HG02642 (cell line): ENCODE measurements around the gene SOX6.
"Not testable (repeated sequence)": the region's sequence is repeated elsewhere in the genome, so short reads cannot be mapped to it uniquely, and the experiment has no call there.

Source experiments
- ATAC-seq: cut with Tn5 transposase; IDR thresholded peaks from one replicate; pipeline ENCODE4 v1.9.1; 2021; ENCODE audit warnings: mild to moderate bottlenecking; ENCODE audit not compliant: unreplicated experiment, poor library complexity

SOX6 gene

DNA sequence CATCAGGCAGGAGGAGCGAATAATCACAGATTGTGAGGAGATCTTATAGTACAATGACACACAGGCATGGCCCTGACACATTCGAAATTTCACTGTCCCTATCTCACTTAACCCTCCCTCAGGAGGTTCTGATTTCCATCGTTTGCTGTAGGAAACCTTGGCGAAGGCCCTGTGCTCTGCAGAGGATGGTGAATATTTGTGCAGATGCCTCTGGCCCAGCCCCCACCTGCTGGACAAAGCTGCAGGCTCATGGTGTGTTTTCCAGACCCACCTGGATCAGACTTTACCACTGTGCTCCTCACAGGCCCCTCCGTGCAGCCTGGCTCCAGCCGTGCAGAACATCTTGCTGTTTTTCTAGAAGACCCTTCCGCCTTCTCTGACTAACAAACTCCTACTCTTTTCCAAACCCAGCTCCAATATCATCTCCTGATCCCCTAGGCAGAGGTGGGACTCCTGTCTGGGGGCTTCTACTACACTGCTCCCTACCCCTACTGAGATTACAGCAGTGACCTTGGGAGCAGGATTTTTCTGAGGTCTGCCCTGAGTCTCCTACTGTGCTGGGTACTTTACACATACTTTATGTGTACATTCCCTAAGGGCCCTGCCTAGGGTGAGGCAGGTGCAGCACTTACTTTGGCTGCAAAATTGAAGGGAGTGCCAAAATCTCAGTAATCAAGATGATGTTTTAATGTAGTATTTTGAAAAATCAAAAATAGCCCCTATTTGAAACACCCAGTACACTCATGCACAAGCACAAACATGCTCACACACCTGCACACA is 412.7 kb downstream of the SOX6 start:
- no peak for ATAC-seq

DNA sequence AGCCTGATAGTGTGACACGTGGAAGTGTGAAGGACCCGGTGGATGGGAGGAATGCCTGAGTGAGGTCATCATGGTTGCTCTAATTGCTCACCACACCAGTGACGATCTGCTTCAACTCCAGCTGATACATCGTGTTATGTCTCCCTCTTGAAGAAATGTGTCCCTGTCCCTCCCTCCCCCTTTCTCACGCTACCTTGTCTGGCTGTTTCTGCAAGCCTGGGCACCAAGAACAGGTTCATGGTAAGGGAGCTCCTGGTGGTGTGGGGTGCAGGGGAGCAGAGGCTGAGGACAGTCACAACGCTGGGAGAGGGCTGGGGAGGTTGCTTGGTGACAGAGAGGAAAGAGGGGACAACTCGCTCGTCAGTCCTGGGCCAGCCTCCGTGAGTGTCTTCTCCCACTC is 413.4 kb downstream of the SOX6 start:
- no peak for ATAC-seq

DNA sequence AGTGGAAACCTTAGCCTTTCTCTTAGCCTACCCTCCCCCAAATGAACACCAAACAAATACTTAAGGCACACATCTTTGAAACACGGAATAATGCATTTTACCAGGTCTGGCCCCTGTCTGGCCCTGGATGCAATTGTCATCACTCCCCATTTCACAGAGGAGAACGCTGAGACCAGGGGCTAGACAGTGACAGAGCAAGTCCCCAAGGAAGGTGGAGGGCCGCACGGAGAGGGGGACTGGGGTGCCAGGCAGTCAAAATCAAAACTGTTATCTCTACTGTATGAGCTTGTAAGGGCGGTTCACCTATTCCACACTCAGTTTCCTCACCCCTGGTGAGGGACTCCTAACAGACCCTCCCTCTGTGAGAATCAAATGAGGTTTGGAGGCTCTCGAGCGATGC is 414.2 kb downstream of the SOX6 start:
- ATAC-seq = no peak

DNA sequence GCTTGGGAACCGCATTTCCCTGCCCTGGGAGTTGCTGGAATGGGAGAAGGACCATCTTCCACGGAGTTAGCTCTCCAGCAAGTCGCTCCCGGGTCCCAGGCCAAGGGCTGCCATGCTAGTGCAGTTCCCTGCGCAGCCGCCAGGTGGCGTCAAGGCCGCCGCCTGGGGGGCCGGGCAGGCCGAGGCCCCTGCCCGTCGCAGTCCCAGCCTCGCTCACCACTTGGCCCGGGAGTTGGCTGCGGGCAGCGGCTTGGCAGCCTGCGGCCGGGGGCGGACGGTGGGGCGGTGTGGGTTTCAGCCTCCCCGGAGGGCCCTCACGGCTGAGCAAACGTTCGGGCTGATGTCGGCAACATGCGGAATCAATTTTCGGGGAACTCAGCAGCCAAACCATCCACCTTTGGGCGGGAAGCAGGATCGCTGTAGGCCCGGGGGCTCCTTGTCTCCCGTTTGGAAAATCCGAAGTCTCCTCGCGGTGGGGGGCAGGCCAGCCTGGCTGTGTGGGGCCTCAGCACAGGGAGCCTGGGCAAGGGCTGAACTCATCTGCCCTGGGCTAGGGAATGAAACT is 415.1 kb downstream of the SOX6 start:
- ATAC-seq = peak; percentile 62

DNA sequence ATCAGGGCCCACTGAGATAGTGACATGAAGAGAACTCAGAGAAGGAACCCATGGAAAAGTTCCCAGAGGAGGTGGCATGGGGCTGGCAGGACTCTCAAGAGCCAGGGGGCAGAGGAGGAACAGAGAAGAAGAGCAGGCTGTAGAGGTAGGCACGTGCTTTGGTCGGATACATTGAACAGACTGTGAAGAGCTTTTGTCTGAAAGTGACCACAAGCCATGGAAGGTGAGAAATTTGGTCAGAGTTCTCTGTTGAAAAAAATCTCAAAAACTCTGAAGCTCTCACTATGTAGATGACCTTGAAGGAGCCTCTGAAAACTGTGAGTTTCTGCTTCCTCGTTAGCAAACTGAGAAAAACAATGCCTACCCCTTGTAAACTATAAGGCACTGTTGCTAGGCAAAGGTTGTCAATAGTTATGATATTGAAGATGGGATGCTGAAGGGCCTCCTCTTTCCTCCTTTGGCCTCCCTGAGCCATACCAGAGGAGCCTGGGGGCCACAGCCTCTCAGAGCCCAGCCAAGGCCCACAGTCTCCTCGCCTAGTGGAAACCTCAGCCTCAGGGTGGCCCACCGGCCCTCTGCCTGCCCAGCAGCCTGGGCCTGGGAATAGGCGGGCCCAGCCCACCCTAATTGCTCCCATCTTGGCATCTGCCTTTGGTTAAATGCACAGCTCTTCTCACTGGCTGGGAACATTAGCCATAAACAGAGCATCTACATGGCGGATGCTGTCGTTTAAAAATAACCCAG is 415.7 kb downstream of the SOX6 start:
- ATAC-seq = no peak

DNA sequence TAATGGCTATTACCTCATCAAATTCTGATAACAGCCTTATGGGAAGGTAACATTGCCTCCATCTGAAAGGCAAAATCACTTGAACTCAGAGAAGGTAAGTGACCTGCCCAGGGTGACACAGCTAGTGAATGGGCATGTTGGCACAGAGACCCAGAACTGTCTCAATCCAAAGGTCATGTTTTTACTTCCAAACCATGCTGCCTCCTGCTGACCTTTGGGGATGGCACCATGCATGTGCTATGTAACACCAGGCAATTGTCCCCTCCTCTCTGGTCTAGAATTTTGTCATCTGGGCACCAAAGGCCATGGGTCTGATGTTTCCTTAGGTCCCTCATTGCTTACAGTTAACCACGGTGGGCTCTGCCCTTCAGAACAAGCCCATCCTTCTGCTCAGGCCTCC is 417.4 kb downstream of the SOX6 start:
- ATAC-seq = no peak

DNA sequence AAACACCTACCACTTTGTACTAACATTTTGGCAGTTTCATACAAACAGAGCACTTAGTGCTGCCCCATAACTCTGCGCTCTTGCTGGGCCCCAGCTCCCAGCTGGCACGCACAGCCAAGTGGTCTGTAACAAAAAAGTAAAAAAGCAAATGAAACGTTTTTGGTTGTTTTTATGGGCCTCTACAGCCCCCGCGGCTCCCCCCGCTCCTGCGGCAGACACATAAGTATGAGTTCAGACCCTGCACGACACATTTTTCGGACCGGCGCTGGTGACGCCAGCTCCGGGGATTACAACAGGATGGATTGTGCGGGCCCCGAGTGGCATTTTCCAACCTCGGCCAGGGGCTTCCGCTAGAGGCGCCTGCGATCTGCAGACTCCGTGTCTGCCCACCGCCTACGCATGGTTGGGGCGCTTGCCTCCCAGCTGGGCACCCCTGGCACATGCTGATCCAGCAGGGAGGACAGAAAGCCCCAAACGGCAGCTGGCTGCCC is 418.2 kb downstream of the SOX6 start:
- ATAC-seq = no peak

DNA sequence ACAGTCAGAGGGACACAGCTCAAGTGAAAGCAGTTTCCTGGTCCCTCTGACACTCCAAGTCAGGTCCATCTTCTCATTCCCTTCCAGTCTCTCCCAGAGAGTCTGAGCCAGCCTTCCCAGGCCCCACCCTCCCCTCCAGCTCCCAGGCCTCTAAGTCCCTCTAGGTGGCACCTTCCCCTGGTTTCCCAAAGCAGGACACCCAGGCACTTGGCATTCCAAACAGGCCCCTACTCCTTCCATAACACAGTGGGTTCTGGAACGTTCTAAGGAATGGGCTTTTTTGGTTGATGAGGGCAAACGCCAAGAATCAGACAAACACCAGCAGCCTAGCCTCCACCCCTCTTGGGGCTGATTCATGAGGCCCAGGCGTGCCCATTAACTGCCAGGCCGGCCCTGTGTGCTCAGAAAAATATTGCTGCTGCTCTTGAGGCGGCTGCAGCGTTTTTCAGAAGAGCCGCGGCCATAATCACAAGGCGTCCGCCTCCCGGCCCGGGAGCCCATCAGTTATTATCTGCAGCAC is 418.7 kb downstream of the SOX6 start:
- ATAC-seq = no peak

DNA sequence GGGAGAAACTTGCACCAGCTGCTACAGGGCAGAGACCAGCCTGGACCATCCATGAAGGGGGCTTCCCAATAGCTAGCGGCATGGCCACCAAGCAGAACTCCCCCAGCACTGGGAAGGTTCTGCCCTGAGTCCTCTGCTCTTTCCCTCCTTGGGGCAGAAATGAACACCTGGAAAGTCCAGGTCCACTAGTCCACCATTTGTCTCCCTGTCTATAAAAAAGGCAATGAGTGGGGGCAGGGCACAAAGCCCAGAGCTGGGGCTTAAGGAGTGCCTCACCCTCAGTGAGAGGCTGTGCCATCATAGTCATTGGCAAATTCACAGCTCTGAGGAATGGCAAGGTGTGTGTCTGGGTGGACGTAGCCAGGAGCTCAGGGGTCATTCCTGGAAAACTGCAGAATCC is 420.3 kb downstream of the SOX6 start:
- no peak for ATAC-seq

DNA sequence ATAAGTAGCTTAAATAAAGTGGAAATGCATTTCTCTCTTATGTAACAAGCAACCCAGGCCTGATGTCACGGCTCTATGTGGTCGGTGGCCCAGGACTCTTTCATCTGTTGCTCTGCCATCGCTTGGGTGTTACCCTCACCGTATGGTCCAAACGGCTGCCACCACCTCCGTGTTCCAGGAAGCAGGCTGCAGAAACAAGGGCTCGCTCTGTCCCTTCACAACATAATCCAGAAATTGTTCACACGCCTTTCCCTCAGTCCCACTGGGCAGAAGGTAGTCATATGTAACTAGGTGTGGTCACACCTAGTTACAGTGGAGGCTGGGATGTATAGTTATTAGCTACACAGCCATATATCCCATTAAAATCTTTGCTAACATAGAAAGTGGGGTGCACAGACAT is 421.0 kb downstream of the SOX6 start:
- ATAC-seq = no peak

DNA sequence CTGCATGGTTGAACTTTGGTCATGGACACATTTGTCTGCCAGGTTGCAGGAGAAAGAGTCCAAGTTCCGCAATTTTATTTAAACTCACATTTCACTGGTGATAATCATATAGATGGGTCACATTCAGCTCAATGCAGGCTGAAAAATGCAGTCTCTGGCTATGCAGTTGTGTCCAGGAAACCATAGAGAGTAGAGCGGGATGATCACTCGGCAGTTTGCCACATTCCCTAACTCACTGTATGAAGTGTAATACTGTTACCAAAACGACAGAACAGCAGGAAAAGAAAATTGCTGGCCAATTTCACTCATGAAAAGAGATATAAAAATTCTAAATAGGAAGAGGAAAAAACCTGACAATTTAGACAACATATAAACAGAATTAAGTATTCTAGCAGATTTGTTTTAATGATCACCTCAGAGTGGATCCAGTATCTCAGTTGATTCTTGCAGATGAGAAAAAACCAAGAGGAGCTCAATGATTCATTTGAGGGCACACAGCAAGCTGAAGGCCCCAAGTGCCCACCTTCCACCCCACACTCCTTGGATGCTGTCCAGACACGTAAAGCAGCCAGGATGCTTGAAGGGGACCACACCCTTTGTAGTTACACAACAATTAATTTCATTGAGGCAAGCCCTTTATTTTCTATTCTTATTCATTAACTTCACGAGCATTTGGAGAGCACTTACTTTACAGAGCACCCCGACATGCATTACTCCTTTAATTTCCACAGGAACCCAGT is 422.3 kb downstream of the SOX6 start:
- no peak for ATAC-seq

DNA sequence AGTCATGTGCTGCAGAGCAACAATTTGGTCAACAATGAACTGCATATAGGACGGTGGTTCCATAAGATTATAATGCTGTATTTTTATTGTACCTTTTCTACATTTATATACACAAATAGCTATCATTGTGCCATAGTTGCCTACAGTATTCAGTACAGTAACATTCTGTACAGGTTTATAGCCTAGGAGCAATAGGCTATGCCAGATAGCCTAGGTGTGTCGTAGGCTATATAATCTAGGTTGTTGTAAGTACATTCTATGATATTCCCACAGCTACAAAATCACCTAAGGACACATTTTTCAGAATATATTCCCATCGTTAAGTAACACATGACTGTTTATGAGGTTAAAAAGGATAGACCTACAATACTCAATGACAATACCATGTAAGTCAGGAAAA is 423.9 kb downstream of the SOX6 start:
- ATAC-seq = no peak

DNA sequence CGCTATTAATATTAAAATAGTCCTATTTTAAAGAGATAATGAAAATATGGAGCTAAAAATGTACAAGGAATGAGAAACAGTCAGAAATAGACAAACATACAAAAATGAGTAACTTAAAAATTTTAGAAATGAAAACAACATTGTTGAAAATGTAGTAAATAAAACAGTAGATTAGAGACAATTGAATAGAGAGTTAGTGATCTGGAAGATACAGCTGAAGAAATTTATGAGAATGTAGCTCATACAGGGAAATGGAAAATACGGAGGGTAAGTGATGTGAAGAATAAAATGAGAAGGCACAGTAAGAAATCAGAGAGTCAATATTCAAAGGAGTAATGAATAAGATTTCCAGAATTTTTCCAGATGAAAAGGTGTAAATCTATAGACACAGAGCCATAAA is 424.8 kb downstream of the SOX6 start:
- no peak for ATAC-seq

DNA sequence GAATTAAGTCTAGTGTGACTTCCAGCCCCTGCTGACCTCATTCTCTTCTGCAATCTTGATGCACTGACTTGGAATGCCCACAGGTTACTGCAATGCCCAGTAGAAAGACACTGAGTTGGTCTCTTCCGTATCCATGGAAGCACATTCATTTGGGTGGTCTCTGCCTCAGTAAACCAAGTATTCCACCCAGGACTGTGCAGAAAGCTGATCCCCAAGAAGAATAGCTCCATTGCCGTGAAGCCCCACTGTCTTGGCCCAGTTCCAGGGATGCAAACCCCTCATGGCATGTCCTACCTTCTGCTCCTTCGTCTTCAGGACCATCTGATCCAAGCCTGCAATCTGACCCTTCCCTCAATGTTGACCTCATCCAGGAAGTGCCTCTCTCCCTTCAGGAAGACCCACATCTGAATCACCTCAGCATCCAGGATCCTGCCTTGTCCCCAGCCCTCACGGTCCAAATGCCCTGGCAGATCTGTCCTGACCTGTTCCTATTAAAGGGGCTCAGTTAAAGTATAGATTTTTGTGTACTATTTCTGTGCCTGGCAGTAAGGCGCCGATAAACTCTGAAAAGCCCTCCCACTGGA is 425.8 kb downstream of the SOX6 start:
- ATAC-seq = no peak

DNA sequence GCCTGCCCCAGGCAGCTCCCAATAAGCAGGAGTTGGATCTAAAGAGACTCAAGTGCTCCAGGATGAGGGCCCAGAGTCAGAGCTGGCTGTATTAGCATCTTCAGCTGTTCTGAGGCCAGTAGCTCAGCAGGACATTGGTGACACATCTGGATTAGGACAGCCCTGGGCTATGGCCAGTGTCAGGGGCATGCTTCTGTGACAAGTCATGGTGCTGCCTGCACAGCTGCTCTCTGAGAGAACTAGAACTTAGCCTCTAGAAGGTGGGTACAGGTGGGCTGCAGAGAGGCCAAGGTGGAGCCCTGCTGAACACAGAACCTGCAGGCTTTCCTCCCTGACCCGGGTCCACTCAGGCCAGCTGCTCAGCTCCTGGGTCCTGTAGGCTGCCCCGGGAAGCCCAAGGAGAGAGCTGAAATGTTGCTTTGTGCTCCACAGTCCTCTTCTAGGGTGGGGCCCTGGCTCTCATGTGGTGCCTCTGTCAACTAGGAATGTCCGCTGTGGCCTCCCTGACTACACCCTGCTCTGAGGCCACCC is 426.9 kb downstream of the SOX6 start:
- no peak for ATAC-seq

DNA sequence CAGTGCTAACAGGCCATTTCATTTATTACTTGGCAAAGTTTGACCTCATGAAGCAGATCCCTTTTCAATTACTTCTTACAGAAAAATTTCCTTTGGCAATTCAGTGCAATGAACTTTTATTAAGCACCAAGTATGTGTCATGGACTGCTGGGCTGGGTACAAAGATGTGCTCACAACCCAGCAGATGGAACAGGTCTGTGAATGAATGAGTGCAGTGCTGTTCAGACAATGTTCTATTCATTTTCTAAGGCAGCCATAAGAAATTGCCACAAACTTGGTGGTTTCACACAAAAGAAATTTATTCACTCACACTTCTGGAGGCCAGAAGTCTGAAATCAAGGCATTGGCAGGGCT is 428.5 kb downstream of the SOX6 start:
- ATAC-seq = no peak

DNA sequence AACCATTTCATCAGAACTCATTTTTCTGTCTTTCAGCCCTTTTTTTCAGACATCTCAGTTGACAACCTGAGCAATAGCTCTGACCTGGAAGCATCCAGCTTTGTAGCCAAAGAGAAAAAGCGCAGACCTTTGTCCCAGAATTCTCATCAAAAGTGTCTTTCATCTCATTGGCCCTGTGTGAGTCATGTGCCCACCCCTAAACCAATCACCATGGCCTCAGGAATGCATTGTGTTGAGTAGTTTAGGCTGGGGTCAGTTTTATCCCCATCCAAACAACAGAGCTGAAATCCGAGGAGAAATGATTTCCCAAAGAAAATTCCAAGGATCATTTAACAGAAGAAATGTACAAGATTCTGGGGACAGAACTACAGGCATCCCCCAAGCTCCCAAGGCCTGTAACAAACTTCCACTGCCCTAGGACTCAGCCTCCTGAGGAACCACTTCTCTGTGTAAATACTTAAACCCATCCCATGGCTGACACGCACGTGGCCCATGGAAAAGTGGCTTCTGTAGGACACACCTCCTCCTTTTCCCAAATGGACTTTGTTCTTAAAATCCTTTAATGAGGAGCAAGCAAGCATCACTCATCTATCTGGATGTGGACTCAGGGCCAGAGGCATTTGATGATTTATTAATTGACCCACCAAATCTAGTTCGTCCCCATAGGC is 429.0 kb downstream of the SOX6 start:
- no peak for ATAC-seq

DNA sequence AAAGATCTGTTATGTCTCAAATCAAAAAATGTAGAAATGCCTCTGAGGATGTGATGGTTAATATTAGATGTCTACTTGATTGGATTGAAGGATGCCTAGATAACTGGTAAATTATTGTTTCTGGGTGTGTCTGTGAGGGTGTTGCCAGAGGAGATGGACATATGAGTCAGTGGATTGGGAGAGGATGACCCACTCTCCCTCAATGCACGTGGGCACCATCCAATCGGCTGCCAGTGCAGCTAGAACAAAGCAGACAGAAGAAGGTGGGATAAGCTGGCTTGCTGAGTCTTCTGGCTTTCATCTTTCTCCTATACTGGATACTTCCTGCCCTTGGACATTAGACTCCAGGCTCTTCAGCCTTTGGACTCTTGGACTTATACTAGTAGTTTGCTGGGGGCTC is 430.3 kb downstream of the SOX6 start:
- no peak for ATAC-seq

DNA sequence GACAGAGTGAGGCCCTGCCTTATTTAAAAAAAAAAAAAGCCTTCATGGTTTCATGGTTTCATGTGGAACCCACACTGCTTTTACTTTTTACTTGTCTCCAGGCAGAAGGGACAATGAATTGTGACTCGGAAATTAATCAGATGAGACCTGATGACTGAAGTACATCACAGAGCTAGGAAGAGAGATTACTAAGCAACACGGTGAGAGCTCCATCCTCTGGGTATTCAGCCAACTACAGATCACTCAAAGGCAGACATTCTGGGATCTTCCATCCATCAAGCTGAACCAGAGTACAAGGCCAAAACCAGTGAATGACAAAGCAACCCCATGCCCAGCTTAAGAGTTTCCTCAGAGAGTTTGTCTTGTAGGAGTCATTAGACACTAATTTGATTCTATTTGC is 433.2 kb downstream of the SOX6 start:
- ATAC-seq = no peak

DNA sequence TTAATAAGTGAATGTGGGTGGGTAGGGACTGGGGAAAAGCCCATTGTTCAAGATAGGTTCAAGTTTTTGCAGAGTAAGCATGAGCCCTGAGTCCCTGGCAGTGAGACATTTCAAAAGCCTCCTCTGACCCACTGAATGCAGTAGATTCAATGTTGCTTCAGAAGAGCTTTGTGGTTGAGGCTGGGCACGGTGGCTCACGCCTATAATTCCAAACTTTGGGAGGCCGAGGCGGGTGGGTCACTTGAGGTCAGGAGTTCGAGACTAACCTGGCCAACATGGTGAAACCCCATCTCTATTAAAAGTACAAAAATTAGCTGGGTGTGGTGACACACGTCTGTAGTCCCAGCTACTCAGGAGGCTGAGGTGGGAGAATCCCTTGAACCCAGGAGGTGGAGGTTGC is 433.6 kb downstream of the SOX6 start:
- not testable (repeated sequence) for ATAC-seq
